ENCODE data around the gene SIGLEC15.

SIGLEC15 gene

GRCh38 chr18:45851161-45851925 lies 25.9 kb downstream of the SIGLEC15 start:
- no peaks in the 10 kb centered on the region for H3K9me3 ChIP-seq

GRCh38 chr18:45852631-45853030 lies 27.2 kb downstream of the SIGLEC15 start:
- Histone ChIP-seq H3K9me3 (no peaks in the 10 kb centered on the region), H3K36me3 (no peaks in the 10 kb centered on the region), H3K4me1 (no peaks in the 10 kb centered on the region), H3K4me3 (ENCODE audit: low read depth, low read length) (no peak overlapping the region), H3K27me3 (no peaks in the 10 kb centered on the region)
- no peak for TF ChIP-seq CTCF (IDR thresholded peaks at IDR 0.05; ENCODE audit: low read depth, low read length)
- no peak for DNase-seq

More at GRCh38 chr18:45851161-45851925, 25.9 kb downstream of the SIGLEC15 start:
- H3K4me3 ChIP-seq (ENCODE audit: low read depth, low read length): no peak overlapping the region
- no peak for DNase-seq
- no peak for TF ChIP-seq CTCF (IDR thresholded peaks at IDR 0.05; ENCODE audit: low read depth, low read length)
- no peaks in the 10 kb centered on the region for H3K36me3 ChIP-seq
- H3K27me3 ChIP-seq: no peaks in the 10 kb centered on the region
- no peaks in the 10 kb centered on the region for H3K4me1 ChIP-seq

- Histone ChIP-seq H3K4me3 (ENCODE audit: low read depth, low read length) (no peak overlapping the region), H3K4me1 (no peaks in the 10 kb centered on the region), H3K27me3 (no peaks in the 10 kb centered on the region), H3K9me3 (no peaks in the 10 kb centered on the region), H3K36me3 (no peaks in the 10 kb centered on the region)
- no peak for DNase-seq
- no peak for TF ChIP-seq CTCF (IDR thresholded peaks at IDR 0.05; ENCODE audit: low read depth, low read length)
Measured at GRCh38 chr18:45854036-45854586, 28.6 kb downstream of the SIGLEC15 start.

- no peak overlapping the region for H3K4me3 ChIP-seq (ENCODE audit: low read depth, low read length)
- no peaks in the 10 kb centered on the region for H3K9me3 ChIP-seq
- H3K4me1 ChIP-seq: no peaks in the 10 kb centered on the region
- no peak for DNase-seq
- no peaks in the 10 kb centered on the region for H3K36me3 ChIP-seq
- no peak for TF ChIP-seq CTCF (IDR thresholded peaks at IDR 0.05; ENCODE audit: low read depth, low read length)
- H3K27me3 ChIP-seq: no peaks in the 10 kb centered on the region
Measured at GRCh38 chr18:45856531-45856930, 31.1 kb downstream of the SIGLEC15 start.

- DNase-seq: no peak
- Histone ChIP-seq H3K4me3 (ENCODE audit: low read depth, low read length) (no peak overlapping the region), H3K36me3 (no peaks in the 10 kb centered on the region), H3K9me3 (no peaks in the 10 kb centered on the region), H3K27me3 (no peaks in the 10 kb centered on the region), H3K4me1 (no peaks in the 10 kb centered on the region)
- TF ChIP-seq CTCF (IDR thresholded peaks at IDR 0.05; ENCODE audit: low read depth, low read length): no peak
Measured at GRCh38 chr18:45859334-45859733, 33.9 kb downstream of the SIGLEC15 start.

GRCh38 chr18:45860492-45860891 lies 35.0 kb downstream of the SIGLEC15 start:
- TF ChIP-seq CTCF (IDR thresholded peaks at IDR 0.05; ENCODE audit: low read depth, low read length): no peak
- H3K4me3 ChIP-seq (ENCODE audit: low read depth, low read length): no peak overlapping the region
- no peak for DNase-seq
- H3K9me3 ChIP-seq: no peaks in the 10 kb centered on the region
- H3K36me3 ChIP-seq: no peaks in the 10 kb centered on the region
- H3K27me3 ChIP-seq: no peaks in the 10 kb centered on the region
- no peaks in the 10 kb centered on the region for H3K4me1 ChIP-seq

Measured in BE2C (cell line).